ENCODE measurements around the gene CCDC157. TPM values are rescaled to one million over a fixed set of nuclear protein-coding genes. Genes with fewer than 3 reads are reported as not detected.

Gene CCDC157
- polyA plus RNA-seq, 3 donors = 0.50 to 3.7 (median 0.54) TPM

DNA sequence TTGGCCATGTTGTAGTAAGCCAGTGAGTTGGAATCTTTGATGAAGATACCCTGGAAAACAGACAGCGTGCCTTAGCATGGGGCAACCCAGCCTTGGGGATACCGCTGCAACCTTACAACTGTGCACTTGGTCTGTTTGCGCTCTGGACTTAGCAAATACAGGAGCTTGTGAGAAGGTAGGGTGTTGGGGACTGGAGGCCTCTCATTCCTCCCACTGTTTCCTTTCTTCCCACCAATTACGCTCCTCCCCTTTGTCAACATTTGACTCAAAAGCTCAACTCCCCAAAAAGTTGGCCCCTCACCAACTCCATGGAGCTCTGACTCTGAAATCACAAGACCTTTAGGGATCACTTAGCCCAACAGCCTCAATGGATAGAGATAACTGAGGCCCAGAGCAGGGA lies 22.2 kb upstream of the CCDC157 start:
- no peak overlapping the region for H3K4me3 ChIP-seq (replicated peaks in 1 of 3; ENCODE audit: low read depth in 2 of 3, low read length in 3 of 3)
- Mint-ChIP-seq H3K4me1 (no peaks in the 10 kb centered on the region), H3K27ac (peak overlapping the region in 2 of 7 donors; percentile 37 to 51), H3K4me3 (no peak overlapping the region), H3K9me3 (no peaks in the 10 kb centered on the region), H3K27me3 (ENCODE audit: low read depth in 3 of 3) (peaks cover 0 to 2% (median 0%) of the 10 kb centered on the region in 3 donors), H3K36me3 (peaks cover 87 to 93% of the 10 kb centered on the region in 2 donors)
- no peaks in the 10 kb centered on the region for H3K4me1 ChIP-seq (ENCODE audit: control insufficient read depth in 1 of 2, insufficient read depth in 2 of 2, low read length in 2 of 2)
- peaks cover 85 to 93% of the 10 kb centered on the region in 2 donors for H3K36me3 ChIP-seq (replicated peaks in 1 of 2; ENCODE audit: control insufficient read depth in 1 of 2, insufficient read depth in 2 of 2, low read length in 2 of 2)
- no peak overlapping the region for H2AFZ ChIP-seq (ENCODE audit: insufficient read depth, low read depth, low read length, poor library complexity, severe bottlenecking)
- no peaks in the 10 kb centered on the region for H3K27me3 ChIP-seq (ENCODE audit: control insufficient read depth in 2 of 2, insufficient read depth in 2 of 2, low read length in 2 of 2)
- no peak for DNase-seq
- no peaks in the 10 kb centered on the region for H3K9me3 ChIP-seq (replicated peaks in 1 of 2; ENCODE audit: control insufficient read depth in 1 of 2, insufficient read depth in 1 of 2, low read length in 2 of 2)
- H3K79me2 ChIP-seq (ENCODE audit: insufficient read depth, low read length) = no peaks in the 10 kb centered on the region
- H3K27ac ChIP-seq (ENCODE audit: low read depth in 1 of 2, low read length in 2 of 2) = no peak overlapping the region
- H3K4me2 ChIP-seq (replicated peaks; ENCODE audit: extremely low read depth, low read length, poor library complexity, severe bottlenecking) = no peak overlapping the region
- intact Hi-C loops (cut with micrococcal nuclease) = no loop called here
- no peak overlapping the region for H3K9ac ChIP-seq (ENCODE audit: insufficient read depth, low read length, poor library complexity, severe bottlenecking)
- WGBS (ENCODE audit: insufficient coverage) = 100% methylated on average over 1 of the region's 4 CpGs
- TF ChIP-seq, protein P1, sequence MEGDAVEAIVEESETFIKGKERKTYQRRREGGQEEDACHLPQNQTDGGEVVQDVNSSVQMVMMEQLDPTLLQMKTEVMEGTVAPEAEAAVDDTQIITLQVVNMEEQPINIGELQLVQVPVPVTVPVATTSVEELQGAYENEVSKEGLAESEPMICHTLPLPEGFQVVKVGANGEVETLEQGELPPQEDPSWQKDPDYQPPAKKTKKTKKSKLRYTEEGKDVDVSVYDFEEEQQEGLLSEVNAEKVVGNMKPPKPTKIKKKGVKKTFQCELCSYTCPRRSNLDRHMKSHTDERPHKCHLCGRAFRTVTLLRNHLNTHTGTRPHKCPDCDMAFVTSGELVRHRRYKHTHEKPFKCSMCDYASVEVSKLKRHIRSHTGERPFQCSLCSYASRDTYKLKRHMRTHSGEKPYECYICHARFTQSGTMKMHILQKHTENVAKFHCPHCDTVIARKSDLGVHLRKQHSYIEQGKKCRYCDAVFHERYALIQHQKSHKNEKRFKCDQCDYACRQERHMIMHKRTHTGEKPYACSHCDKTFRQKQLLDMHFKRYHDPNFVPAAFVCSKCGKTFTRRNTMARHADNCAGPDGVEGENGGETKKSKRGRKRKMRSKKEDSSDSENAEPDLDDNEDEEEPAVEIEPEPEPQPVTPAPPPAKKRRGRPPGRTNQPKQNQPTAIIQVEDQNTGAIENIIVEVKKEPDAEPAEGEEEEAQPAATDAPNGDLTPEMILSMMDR (IDR thresholded peaks at IDR 0.05) = no peak
- H4K20me1 ChIP-seq (ENCODE audit: insufficient read depth, low read length) = peaks cover 38% of the 10 kb centered on the region

DNA sequence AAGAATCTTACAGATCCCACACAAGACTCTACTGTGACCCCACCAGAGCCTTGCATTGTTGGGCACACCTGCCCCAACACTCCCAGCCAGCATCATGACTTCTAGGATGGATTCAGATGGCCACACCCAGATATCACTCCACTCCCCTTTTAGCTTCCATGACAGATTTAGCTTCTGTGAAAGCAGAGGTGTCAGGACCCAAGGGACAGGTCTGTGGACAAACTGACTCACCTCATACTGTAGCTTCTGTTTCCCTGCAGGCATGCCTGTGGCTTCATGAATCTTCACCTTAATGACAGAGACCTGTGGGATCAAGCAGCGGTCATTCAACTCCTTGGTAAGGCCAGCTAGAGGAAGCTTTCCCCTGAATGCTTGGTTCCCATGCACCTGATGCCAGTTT lies 21.6 kb upstream of the CCDC157 start:
- H3K9me3 Mint-ChIP-seq = peaks cover 0 to 2% (median 0%) of the 10 kb centered on the region in 7 donors
- H4K20me1 ChIP-seq (ENCODE audit: insufficient read depth, low read length) = peaks cover 44% of the 10 kb centered on the region
- H3K27me3 ChIP-seq (ENCODE audit: control insufficient read depth in 2 of 2, insufficient read depth in 2 of 2, low read length in 2 of 2) = no peaks in the 10 kb centered on the region
- no peaks in the 10 kb centered on the region for H3K4me1 ChIP-seq (ENCODE audit: control insufficient read depth in 1 of 2, insufficient read depth in 2 of 2, low read length in 2 of 2)
- no peak overlapping the region for H3K9ac ChIP-seq (ENCODE audit: insufficient read depth, low read length, poor library complexity, severe bottlenecking)
- no peaks in the 10 kb centered on the region for H3K4me1 Mint-ChIP-seq
- no peak overlapping the region for H3K4me3 ChIP-seq (replicated peaks in 1 of 3; ENCODE audit: low read depth in 2 of 3, low read length in 3 of 3)
- no peak overlapping the region for H3K4me3 Mint-ChIP-seq
- peaks cover 90 to 95% of the 10 kb centered on the region in 2 donors for H3K36me3 Mint-ChIP-seq
- DNase-seq = no peak
- TF ChIP-seq, protein P1 (IDR thresholded peaks at IDR 0.05) = no peak
- no peak overlapping the region for H3K4me2 ChIP-seq (replicated peaks; ENCODE audit: extremely low read depth, low read length, poor library complexity, severe bottlenecking)
- 100% methylated on average over 1 of the region's 1 CpG for WGBS (ENCODE audit: insufficient coverage)
- no peaks in the 10 kb centered on the region for H3K79me2 ChIP-seq (ENCODE audit: insufficient read depth, low read length)
- no peak overlapping the region for H2AFZ ChIP-seq (ENCODE audit: insufficient read depth, low read depth, low read length, poor library complexity, severe bottlenecking)
- peaks cover 91 to 98% of the 10 kb centered on the region in 2 donors for H3K36me3 ChIP-seq (replicated peaks in 1 of 2; ENCODE audit: control insufficient read depth in 1 of 2, insufficient read depth in 2 of 2, low read length in 2 of 2)
- H3K27ac Mint-ChIP-seq = peak overlapping the region in 3 of 7 donors; percentile 34 to 60 (median 51)
- peak overlapping the region in 1 of 2 donors; percentile 20 for H3K27ac ChIP-seq (ENCODE audit: low read depth in 1 of 2, low read length in 2 of 2)
- intact Hi-C loops (cut with micrococcal nuclease) = no loop called here
- no peaks in the 10 kb centered on the region for H3K9me3 ChIP-seq (replicated peaks in 1 of 2; ENCODE audit: control insufficient read depth in 1 of 2, insufficient read depth in 1 of 2, low read length in 2 of 2)
- peaks cover 0 to 2% (median 0%) of the 10 kb centered on the region in 3 donors for H3K27me3 Mint-ChIP-seq (ENCODE audit: low read depth in 3 of 3)
